PC-3 (cell line): ENCODE measurements around the gene CEBPZ.

ENCODE experiments used
- CTCF ChIP-seq: fragments of 300-600 bp; sonication (generic); conservative IDR thresholded peaks from 2 replicates; pipeline ENCODE4 v1.5.1; 2017; ENCODE audit warnings: antibody characterized with exemption, low read depth, mild to moderate bottlenecking, low read length
- EZH2 ChIP-seq: fragments of 300-600 bp; sonication (generic); IDR thresholded peaks from one replicate; pipeline ENCODE4 v1.6.1; 2017; ENCODE audit warnings: antibody characterized with exemption, mild to moderate bottlenecking, low read length; ENCODE audit not compliant: unreplicated experiment
- EZH2phosphoT487 ChIP-seq: fragments of 300-600 bp; sonication (generic); IDR thresholded peaks from 2 replicates; pipeline ENCODE4 v1.6.1; 2018; ENCODE audit warnings: mild to moderate bottlenecking, antibody characterized with exemption, low read length, borderline replicate concordance

- TF ChIP-seq CTCF (no peak), EZH2phosphoT487 (no peak), EZH2 (no peak)
These were observed 12.6 kb upstream of the CEBPZ start for GRCh38 chr2:37244017-37244416.
